Right lobe of liver (tissue), 4 donors: ENCODE data around the gene B3GALNT2.

Experiments
- CTCF ChIP-seq, 4 donors: fragments of 200-600 bp in 3 of 4; fragments of 450-650 bp in 1 of 4; IDR thresholded peaks; one replicate each; pipeline versions ENCODE4 v1.5.1 to v1.8.0; 2016 to 2022; ENCODE audit warnings: antibody characterized with exemption in 4 of 4, mild to moderate bottlenecking in 2 of 4
- POLR2A ChIP-seq: fragments of 450-650 bp; IDR thresholded peaks from one replicate; pipeline ENCODE4 v1.6.1; 2017; ENCODE audit warnings: antibody characterized with exemption, mild to moderate bottlenecking
- donor health status: DM: no; HTN: no; CAD: no.
- donor health status: DM: no; HTN: no; CAD: no.
- donor health status: DM: no; HTN: yes; CAD: no.

- TF ChIP-seq CTCF (IDR thresholded peaks at IDR 0.05) (no peak), POLR2A (no peak)
Observed at GRCh38 chr1:235427447-235427846, 76.8 kb downstream of the B3GALNT2 start.
